ENCODE data around the gene PFKFB2. TPM values are rescaled to one million over a fixed set of nuclear protein-coding genes. Genes with fewer than 3 reads are reported as not detected.

PFKFB2 gene
- total RNA-seq, 6 experiments from 2014 or later, result 2.9 to 6.1 (median 5.1) TPM

- no peak for DNase-seq
- WGBS (ENCODE audit: insufficient coverage, low coverage, low lambda C conversion rate, missing lambda C conversion rate), result 67% methylated on average over 4 of the region's 4 CpGs
- peaks cover 0 to 11% (median 0%) of the 10 kb centered on the region in 4 donors for H3K36me3 ChIP-seq
- ATAC-seq, result no peak
- intact Hi-C loops (cut with DNase I), result no loop called here
- no peaks in the 10 kb centered on the region for H3K9me3 ChIP-seq
- no peaks in the 10 kb centered on the region for H3K27me3 ChIP-seq
- peaks cover 0 to 19% (median 1%) of the 10 kb centered on the region in 4 donors for H3K4me1 ChIP-seq
- no peak overlapping the region for H3K4me3 ChIP-seq
- TF ChIP-seq CTCF (IDR thresholded peaks at IDR 0.05) (no peak), POLR2A (IDR thresholded peaks at IDR 0.05) (no peak)
- no peak overlapping the region for H3K27ac ChIP-seq
These were observed 4.0 kb upstream of the PFKFB2 start for GRCh38 chr1:207049054-207049453.

GRCh38 chr1:207049514-207049913 lies 3.6 kb upstream of the PFKFB2 start:
- H3K4me3 ChIP-seq, result peak overlapping the region in 1 of 3 donors; percentile 86
- H3K9me3 ChIP-seq, result no peaks in the 10 kb centered on the region
- no peak overlapping the region for H3K27ac ChIP-seq
- ATAC-seq (no peak), DNase-seq (no peak)
- no peaks in the 10 kb centered on the region for H3K27me3 ChIP-seq
- H3K4me1 ChIP-seq, result peaks cover 0 to 16% (median 1%) of the 10 kb centered on the region in 4 donors
- intact Hi-C loops (cut with DNase I), result no loop called here
- WGBS (ENCODE audit: insufficient coverage, low coverage, low lambda C conversion rate, missing lambda C conversion rate), result 31% methylated on average over 8 of the region's 8 CpGs
- TF ChIP-seq POLR2A (IDR thresholded peaks at IDR 0.05) (no peak), CTCF (IDR thresholded peaks at IDR 0.05) (no peak)
- peaks cover 0 to 11% (median 0%) of the 10 kb centered on the region in 4 donors for H3K36me3 ChIP-seq

DNA sequence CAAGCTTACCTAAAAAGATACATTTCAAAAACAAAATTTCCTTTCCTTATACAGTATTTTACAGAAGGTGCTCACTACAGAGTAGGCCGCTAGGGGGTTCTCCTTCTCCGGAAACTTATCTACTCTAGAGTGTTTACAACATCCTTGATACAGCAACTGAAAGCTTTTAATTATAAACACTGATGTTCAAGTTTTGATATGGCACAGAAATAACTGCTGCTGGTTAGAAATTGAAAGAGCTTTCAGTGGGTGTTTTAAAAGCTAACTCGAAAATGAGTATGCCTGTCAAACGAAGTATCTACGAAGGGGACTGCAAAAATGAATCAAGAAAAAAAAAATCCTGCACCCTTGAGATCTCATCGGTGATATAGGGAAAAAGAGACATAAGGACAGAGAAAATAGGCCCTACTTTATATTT lies 3.1 kb upstream of the PFKFB2 start:
- no peak for DNase-seq
- Histone ChIP-seq H3K27ac (peak overlapping the region; percentile 69 to 83 (median 76)), H3K27me3 (no peaks in the 10 kb centered on the region), H3K36me3 (peaks cover 0 to 11% (median 0%) of the 10 kb centered on the region in 4 donors), H3K9me3 (no peaks in the 10 kb centered on the region), H3K4me3 (peak overlapping the region; percentile 69 to 96 (median 86)), H3K4me1 (peaks cover 0 to 16% (median 1%) of the 10 kb centered on the region in 4 donors)
- intact Hi-C loops (cut with DNase I), result no loop called here
- TF ChIP-seq CTCF (IDR thresholded peaks at IDR 0.05) (peak; percentile 69 to 80 (median 76)), POLR2A (IDR thresholded peaks at IDR 0.05) (no peak)
- under 1% methylated on average over 6 of the region's 6 CpGs for WGBS (ENCODE audit: insufficient coverage, low coverage, low lambda C conversion rate, missing lambda C conversion rate)
- peak; percentile 27 to 41 (median 40) for ATAC-seq

DNA sequence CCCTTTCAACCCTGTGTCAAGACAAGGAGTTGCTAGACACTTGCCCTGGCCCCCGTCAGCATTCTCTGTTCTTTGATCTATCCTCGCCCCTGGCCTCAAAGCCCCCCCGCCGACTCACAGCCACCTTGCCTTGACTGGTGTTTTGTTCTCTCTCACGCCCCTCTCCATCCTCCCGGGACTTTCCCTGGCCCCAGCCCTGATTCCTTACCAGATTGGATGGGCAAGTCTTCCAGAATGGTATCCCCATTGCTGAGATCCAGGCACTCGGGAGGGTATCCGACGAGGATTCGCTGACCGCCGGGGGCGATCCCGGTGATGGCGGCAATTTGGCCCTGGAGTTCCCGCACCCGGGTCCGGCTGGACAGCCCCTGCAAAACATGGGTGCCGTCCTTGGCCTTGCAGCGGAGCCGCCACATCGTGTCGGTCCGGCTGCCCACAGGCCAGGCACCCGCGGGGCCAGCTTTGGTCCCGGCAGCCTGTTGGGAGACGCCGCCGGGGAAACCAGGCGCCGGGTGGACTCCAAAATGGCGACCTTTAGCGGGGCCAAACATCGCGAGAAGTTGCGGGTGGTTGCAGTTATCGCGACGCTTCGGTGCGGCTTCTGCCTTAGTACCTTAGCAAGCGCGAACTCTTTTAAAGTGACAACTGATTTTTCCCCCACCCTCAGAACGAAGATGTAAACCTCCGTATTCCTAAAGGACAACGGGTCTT lies 2.4 kb upstream of the PFKFB2 start:
- Histone ChIP-seq H3K27me3 (no peaks in the 10 kb centered on the region), H3K36me3 (peaks cover 0 to 11% (median 0%) of the 10 kb centered on the region in 4 donors), H3K27ac (peak overlapping the region; percentile 69 to 83 (median 76)), H3K9me3 (no peaks in the 10 kb centered on the region), H3K4me3 (peak overlapping the region; percentile 69 to 96 (median 86)), H3K4me1 (peaks cover 0 to 16% (median 1%) of the 10 kb centered on the region in 4 donors)
- TF ChIP-seq POLR2A (IDR thresholded peaks at IDR 0.05) (peak; percentile 31), CTCF (IDR thresholded peaks at IDR 0.05) (no peak)
- peak; percentile 55 to 73 (median 64) for ATAC-seq
- 1% methylated on average over 25 of the region's 47 CpGs for WGBS (ENCODE audit: insufficient coverage, low coverage, low lambda C conversion rate, missing lambda C conversion rate)
- intact Hi-C loops (cut with DNase I), result no loop called here
- DNase-seq, result peak; percentile 91 to 94 (median 92)
